Muscle of leg (tissue), 11 donors: ENCODE results near the gene MDH1B. TPM values are rescaled to one million over a fixed set of nuclear protein-coding genes. Genes with fewer than 3 reads are reported as not detected.

Experiments used
- DNase-seq: peaks from one replicate; pipeline ENCODE4 v3.0.0; 2013
- H3K27ac ChIP-seq: one replicate; pipeline ENCODE4 v1.5.1; 2013; ENCODE audit warnings: mild to moderate bottlenecking, low read length, control low read depth
- H3K27me3 ChIP-seq: one replicate; pipeline ENCODE4 v1.6.1; 2013; ENCODE audit warnings: low read length; ENCODE audit not compliant: control insufficient read depth, insufficient read depth
- H3K36me3 ChIP-seq: one replicate; pipeline ENCODE4 v1.6.1; 2013; ENCODE audit warnings: low read length; ENCODE audit not compliant: control insufficient read depth, insufficient read depth
- H3K4me1 ChIP-seq: one replicate; pipeline ENCODE4 v1.6.1; 2013; ENCODE audit warnings: low read length; ENCODE audit not compliant: control insufficient read depth, insufficient read depth
- H3K4me3 ChIP-seq: one replicate; pipeline ENCODE4 v1.5.1; 2013; ENCODE audit warnings: low read length, control low read depth
- H3K9me3 ChIP-seq: replicated peaks from 2 replicates; pipeline ENCODE4 v1.6.1; 2013; ENCODE audit warnings: low read depth, low read length; ENCODE audit not compliant: control insufficient read depth
- WGBS: methylation state at CpG from one replicate; pipeline ENCODE4 v1.1.5; 2013; ENCODE audit warnings: missing lambda C conversion rate; ENCODE audit not compliant: insufficient coverage; 5-methylcytosine and 5-hydroxymethylcytosine counted together
- polyA plus RNA-seq, 8 donors: library from polyadenylated mRNA; unstranded; fragments of 120-200 nt; gene quantifications; one replicate each; pipeline versions ENCODE4 v1.2.1 to v1.2.3, GENCODE V29; 2013; ENCODE audit warnings: inconsistent platforms in 1 of 8, low replicate concordance in 1 of 8; ENCODE audit not compliant: insufficient read length in 8 of 8, insufficient read depth in 1 of 8
- total RNA-seq: library from RNA; stranded (reverse); fragments of 120-200 nt; gene quantifications from one replicate; pipeline ENCODE4 v1.2.4, GENCODE V29; 2013

Gene MDH1B
- total and polyA plus RNA-seq, 9 donors, result 0.23 to 0.69 (median 0.43) TPM

GRCh38 chr2:206774871-206775270 lies 9.7 kb upstream of the MDH1B start:
- H3K4me3 ChIP-seq, result no peak overlapping the region
- peaks cover 3% of the 10 kb centered on the region for H3K9me3 ChIP-seq
- no peak for DNase-seq
- no CpG with 5 or more reads among the region's 1 CpG for WGBS
- no peaks in the 10 kb centered on the region for H3K27me3 ChIP-seq
- no peak overlapping the region for H3K27ac ChIP-seq
- no peaks in the 10 kb centered on the region for H3K4me1 ChIP-seq
- peaks cover 21% of the 10 kb centered on the region for H3K36me3 ChIP-seq

DNA sequence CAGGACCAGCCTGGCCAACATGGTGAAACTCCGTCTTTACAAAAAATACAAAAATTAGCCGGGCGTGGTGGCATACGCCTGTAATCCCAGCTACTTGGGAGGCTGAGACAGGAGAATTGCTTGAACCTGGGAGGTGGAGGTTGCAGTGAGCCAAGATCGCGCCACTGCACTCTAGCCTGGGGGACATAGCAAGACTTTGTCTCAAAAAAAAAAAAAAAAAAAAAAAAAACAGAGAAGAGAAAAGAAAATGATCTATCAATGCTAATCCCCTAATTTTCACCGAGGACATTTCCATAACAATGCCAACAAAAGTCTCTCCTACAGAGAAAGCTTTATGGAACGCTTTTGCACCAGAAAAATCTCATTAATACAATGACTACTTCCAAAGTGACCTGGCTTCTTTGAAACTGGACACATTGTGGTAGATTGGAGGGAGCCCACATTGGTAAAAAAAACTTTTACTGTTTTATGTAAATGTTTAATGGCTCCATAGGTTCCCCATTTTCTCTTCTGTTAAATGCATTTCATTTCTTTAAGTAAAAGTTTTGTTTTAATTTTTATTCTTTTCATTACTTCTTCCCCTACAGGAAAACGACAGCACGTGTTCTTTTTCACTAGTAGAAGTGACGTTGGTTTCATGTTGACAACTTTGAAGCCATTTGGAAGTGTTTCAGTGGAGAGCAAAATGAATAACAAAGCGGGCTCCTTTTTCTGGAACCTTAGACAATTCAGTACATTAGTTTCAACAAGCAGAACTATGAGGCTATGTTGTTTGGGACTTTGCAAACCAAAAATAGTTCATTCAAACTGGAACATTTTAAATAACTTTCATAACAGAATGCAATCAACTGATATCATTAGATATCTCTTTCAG lies 1.2 kb upstream of the MDH1B start:
- WGBS, result no CpG with 5 or more reads among the region's 12 CpGs
- DNase-seq, result no peak
- Histone ChIP-seq H3K27me3 (no peaks in the 10 kb centered on the region), H3K9me3 (no peaks in the 10 kb centered on the region), H3K4me3 (peak overlapping the region; percentile 64), H3K36me3 (peaks cover 7% of the 10 kb centered on the region), H3K27ac (no peak overlapping the region), H3K4me1 (peaks cover 4% of the 10 kb centered on the region)

DNA sequence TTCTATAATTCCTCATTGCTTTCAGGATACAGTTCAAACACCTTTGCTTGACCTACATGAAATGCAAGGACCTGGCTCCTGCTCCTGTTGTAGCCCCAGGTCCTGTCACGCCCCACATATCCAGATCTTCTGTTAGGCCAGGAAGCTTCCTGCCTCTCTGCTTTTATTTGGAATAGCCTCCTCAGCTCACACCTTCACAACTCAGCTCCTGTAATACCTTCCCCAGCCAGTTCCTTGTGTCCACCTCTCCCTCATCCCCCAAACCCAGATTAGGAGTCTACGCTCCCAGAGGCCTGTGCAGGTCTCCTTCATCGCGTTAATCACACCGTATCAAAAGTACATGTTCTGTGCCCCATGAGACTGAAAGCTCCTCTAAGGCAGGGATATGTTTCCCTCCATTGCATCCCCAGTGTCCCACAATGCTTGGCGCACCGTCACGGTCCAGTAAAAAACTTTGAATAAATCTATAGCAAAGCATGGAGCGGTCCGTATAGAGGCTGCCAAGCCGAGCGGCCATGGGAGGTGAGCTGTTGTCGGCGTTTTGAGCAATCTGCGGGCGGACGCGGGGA lies 371 bp downstream of the MDH1B start:
- DNase-seq, result no peak
- Histone ChIP-seq H3K27me3 (no peaks in the 10 kb centered on the region), H3K4me3 (peak overlapping the region; percentile 64), H3K36me3 (peaks cover 6% of the 10 kb centered on the region), H3K27ac (peak overlapping the region; percentile 79), H3K9me3 (no peaks in the 10 kb centered on the region), H3K4me1 (peaks cover 4% of the 10 kb centered on the region)
- WGBS, result 4% methylated on average over 12 of the region's 18 CpGs

DNA sequence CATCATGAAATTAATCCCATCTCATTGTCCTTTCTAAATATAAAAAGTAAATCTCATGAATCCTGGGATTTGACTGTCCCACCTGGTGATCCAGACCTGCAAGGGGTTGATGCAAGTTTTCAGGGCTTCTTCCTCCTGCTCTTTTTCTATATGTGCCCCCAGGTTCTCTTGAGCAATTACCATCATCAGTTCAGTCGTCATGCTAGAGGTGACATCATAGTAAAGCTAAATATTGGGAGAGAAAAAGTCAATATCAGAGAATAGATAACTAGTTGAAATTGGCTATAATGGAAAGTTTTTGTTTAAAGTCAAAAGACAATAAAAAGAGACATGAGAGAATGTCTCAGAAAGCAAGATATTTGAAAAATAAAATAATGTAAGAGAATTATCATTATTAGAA lies 8.3 kb downstream of the MDH1B start:
- no CpG with 5 or more reads among the region's 1 CpG for WGBS
- no peaks in the 10 kb centered on the region for H3K36me3 ChIP-seq
- no peak overlapping the region for H3K27ac ChIP-seq
- H3K9me3 ChIP-seq, result no peaks in the 10 kb centered on the region
- no peaks in the 10 kb centered on the region for H3K4me1 ChIP-seq
- no peak for DNase-seq
- no peaks in the 10 kb centered on the region for H3K27me3 ChIP-seq
- H3K4me3 ChIP-seq, result no peak overlapping the region

DNA sequence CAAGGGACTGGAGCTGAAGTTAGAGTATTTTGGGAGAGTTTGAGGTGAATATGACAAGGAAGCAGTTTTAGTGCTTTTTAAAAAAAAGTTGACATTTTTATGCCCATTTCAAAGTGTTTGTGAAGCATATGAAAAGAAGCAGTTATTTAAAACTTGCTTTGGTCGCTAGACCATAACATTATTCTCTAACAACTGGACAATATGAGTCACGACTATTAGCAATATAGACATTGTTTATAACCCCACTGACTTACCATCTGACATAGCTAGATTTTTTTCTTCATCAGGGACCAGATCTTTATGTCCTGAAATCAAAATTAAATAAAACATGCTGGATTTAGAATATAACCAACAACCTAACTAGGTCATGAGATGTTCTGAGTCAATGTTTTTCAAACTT lies 24.3 kb downstream of the MDH1B start:
- Histone ChIP-seq H3K27me3 (no peaks in the 10 kb centered on the region), H3K9me3 (no peaks in the 10 kb centered on the region), H3K36me3 (no peaks in the 10 kb centered on the region), H3K4me1 (no peaks in the 10 kb centered on the region), H3K4me3 (no peak overlapping the region), H3K27ac (no peak overlapping the region)
- DNase-seq, result no peak
- whole genome bisulfite sequencing, result no CpG with 5 or more reads among the region's 2 CpGs

DNA sequence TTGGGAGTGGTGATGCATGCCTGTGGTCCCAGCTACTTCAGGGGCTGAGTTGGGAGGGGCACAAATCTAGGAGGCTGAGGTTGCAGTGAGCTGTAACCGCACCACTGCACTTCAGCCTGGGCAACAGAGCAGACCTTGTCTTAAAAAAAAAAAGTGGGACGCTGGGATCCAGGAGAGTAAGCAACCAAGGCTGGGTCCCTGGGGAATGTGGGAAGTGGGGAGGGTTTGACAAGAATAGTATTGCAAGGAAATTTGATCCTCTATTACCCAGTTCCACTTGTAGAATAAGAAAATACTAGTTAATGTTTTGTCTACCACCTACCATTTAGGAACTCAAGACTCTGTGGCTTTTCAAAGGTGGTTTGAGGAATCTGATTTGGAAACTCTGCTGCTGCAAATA lies 25.9 kb downstream of the MDH1B start:
- no peaks in the 10 kb centered on the region for H3K27me3 ChIP-seq
- H3K4me1 ChIP-seq, result no peaks in the 10 kb centered on the region
- H3K36me3 ChIP-seq, result no peaks in the 10 kb centered on the region
- 86% methylated on average over 1 of the region's 2 CpGs for WGBS
- no peak overlapping the region for H3K4me3 ChIP-seq
- no peak overlapping the region for H3K27ac ChIP-seq
- DNase-seq, result no peak
- H3K9me3 ChIP-seq, result no peaks in the 10 kb centered on the region

DNA sequence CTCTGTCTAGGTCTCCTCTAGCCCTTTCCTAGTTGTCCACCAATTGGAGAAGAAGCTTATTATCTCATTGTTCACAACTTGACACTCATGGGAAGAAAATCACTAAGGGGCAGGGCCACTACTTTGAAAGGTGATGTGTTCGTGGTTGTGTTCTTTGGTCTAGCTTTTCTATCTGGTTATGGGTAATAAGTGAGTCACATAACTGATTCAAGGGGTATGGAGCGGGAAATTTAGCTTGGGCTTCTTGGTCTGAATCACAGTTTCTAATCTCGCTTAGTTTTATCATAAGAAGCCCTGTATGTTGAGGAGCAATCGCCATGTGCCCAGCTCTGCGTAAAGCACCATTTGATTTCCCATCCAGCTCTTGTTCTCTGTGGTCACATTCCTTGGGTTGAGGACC lies 28.2 kb downstream of the MDH1B start:
- Histone ChIP-seq H3K27me3 (no peaks in the 10 kb centered on the region), H3K27ac (no peak overlapping the region), H3K4me1 (no peaks in the 10 kb centered on the region), H3K9me3 (no peaks in the 10 kb centered on the region), H3K36me3 (no peaks in the 10 kb centered on the region), H3K4me3 (no peak overlapping the region)
- DNase-seq, result no peak
- 100% methylated on average over 2 of the region's 5 CpGs for WGBS

- DNase-seq, result no peak
- H3K27ac ChIP-seq, result no peak overlapping the region
- no peaks in the 10 kb centered on the region for H3K9me3 ChIP-seq
- H3K27me3 ChIP-seq, result no peaks in the 10 kb centered on the region
- WGBS, result 64% methylated on average over 2 of the region's 2 CpGs
- no peak overlapping the region for H3K4me3 ChIP-seq
- H3K36me3 ChIP-seq, result no peaks in the 10 kb centered on the region
- H3K4me1 ChIP-seq, result no peaks in the 10 kb centered on the region
Observed at GRCh38 chr2:206733341-206733740, 31.8 kb downstream of the MDH1B start.

DNA sequence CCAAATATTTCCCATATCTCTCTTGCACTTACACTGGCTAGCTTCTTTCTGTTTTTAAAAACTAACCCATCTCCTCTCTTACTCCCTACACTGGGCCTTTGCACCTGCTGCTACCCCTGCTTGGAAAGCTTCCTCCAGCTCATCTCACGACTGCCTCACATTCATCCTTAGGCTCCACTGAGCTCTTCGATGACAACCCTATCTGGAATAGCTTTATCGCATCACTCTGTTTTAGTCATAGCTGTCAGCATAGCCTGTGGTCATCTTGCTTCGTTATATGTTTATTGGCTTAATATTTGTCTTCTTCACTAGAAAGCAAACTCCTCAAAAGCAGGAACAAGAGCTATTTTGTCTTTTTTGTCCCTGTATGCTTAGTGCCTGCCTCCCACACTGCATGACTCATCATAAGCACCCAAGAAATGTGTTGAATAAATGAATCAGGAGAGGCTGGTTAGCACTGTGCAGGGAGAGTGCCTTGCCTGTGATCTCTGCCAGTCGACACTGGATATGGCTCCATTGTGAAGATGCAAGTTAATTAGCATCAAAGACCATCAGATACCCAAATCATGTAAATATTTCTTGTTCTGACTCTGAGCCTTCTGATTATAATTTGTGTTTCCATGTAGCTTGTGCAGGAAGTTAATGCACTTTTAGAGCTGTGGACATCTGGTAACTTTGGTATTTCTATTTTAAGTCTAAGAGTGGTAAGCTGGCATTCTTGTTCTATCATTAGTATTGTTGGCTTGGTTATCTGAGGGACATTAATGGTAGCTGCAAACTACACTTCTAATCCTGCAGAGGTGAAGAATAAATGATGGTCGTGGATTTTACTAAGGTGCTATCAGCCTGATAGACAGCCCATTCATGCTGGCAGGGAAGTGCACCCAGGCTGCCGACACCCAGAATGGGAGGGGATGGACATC lies 36.6 kb downstream of the MDH1B start:
- Histone ChIP-seq H3K27ac (no peak overlapping the region), H3K4me3 (no peak overlapping the region)

GRCh38 chr2:206727287-206727686 lies 37.8 kb downstream of the MDH1B start:
- Histone ChIP-seq H3K27me3 (no peaks in the 10 kb centered on the region), H3K27ac (no peak overlapping the region), H3K4me1 (no peaks in the 10 kb centered on the region), H3K36me3 (no peaks in the 10 kb centered on the region), H3K4me3 (no peak overlapping the region), H3K9me3 (no peaks in the 10 kb centered on the region)
- WGBS, result 89% methylated on average over 1 of the region's 2 CpGs
- no peak for DNase-seq

More for the DNA sequence above, 36.6 kb downstream of the MDH1B start:
- 85% methylated on average over 4 of the region's 7 CpGs for WGBS
- H3K4me1 ChIP-seq, result no peaks in the 10 kb centered on the region
- H3K36me3 ChIP-seq, result no peaks in the 10 kb centered on the region
- H3K9me3 ChIP-seq, result no peaks in the 10 kb centered on the region
- no peaks in the 10 kb centered on the region for H3K27me3 ChIP-seq
- no peak for DNase-seq
